ENCODE data around the gene IGF2BP1. TPM values are rescaled to one million over a fixed set of nuclear protein-coding genes. Genes with fewer than 3 reads are reported as not detected.

IGF2BP1 gene
- total and polyA plus RNA-seq, 2 of the 8 experiments (the other 6 are each of a cell fraction or from before 2014, with no cell fraction given): 41.6 to 513 TPM

DNA sequence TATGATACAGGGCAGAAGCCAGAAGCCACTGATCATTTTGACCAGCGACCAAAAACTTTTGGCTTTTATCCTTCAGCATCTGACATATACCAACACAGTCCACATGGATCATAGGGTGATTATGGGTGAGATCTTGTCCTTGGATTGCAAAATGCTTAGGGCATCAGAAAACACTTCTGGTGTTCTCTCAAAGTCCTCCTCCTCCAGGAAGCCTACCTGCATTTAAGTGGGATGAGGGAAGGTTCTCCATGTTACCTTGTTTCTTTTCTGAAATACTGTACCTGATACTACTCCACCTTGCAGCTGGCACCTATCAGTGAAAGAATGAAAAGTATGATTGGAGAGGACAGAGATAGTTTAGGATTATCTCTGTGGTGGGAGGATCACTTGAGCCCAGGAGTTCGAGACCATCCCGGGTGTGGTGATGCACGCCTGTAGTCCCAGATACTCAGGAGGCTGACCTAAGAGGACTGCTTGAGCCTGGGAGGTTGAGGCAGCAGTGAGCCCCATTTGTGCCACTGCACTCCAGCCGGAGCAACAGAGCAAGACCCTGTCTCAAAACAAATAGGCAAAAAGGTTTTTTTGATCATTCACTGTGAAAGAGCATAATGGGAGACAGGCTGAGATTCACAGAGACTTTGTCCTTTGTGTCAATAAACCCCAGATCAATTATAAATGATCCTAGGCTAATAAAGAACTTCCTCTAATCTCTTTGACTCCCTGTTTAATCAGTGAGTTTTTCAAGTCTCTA lies 88.6 kb downstream of the IGF2BP1 start (continued):
- TF ChIP-seq TCF12 (IDR thresholded peaks at IDR 0.05; ENCODE audit: low read depth, low read length): no peak
- TF ChIP-seq BCL11A (IDR thresholded peaks at IDR 0.05; ENCODE audit: low read depth in 2 of 2, low read length in 2 of 2): no peak
- no peak for TF ChIP-seq MAFK (IDR thresholded peaks at IDR 0.05; ENCODE audit: low read depth, low read length)
- no peak for TF ChIP-seq JUN (IDR thresholded peaks at IDR 0.05; ENCODE audit: low read depth, low read length)
- TF ChIP-seq RXRA (IDR thresholded peaks at IDR 0.05; ENCODE audit: insufficient read depth, low read depth, low read length): no peak
- no peak for TF ChIP-seq CHD7 (IDR thresholded peaks at IDR 0.05; ENCODE audit: insufficient replicate concordance, low read length)
- TF ChIP-seq SP1 (IDR thresholded peaks at IDR 0.05; ENCODE audit: low read depth, low read length): no peak
- no peak for TF ChIP-seq YY1 (IDR thresholded peaks at IDR 0.05; ENCODE audit: low read depth, low read length)
